ENCODE measurements around the gene GCKR. TPM values are rescaled to one million over a fixed set of nuclear protein-coding genes. Genes with fewer than 3 reads are reported as not detected.
A peak's percentile ranks its signal among the peaks of the same experiment; 100 is the strongest.

GCKR gene
- total and polyA plus RNA-seq, 2 of the 13 experiments (the other 11 are each of a cell fraction or from before 2014, with no cell fraction given) = 15.2 to 48.3 TPM

- TF ChIP-seq, protein P1, sequence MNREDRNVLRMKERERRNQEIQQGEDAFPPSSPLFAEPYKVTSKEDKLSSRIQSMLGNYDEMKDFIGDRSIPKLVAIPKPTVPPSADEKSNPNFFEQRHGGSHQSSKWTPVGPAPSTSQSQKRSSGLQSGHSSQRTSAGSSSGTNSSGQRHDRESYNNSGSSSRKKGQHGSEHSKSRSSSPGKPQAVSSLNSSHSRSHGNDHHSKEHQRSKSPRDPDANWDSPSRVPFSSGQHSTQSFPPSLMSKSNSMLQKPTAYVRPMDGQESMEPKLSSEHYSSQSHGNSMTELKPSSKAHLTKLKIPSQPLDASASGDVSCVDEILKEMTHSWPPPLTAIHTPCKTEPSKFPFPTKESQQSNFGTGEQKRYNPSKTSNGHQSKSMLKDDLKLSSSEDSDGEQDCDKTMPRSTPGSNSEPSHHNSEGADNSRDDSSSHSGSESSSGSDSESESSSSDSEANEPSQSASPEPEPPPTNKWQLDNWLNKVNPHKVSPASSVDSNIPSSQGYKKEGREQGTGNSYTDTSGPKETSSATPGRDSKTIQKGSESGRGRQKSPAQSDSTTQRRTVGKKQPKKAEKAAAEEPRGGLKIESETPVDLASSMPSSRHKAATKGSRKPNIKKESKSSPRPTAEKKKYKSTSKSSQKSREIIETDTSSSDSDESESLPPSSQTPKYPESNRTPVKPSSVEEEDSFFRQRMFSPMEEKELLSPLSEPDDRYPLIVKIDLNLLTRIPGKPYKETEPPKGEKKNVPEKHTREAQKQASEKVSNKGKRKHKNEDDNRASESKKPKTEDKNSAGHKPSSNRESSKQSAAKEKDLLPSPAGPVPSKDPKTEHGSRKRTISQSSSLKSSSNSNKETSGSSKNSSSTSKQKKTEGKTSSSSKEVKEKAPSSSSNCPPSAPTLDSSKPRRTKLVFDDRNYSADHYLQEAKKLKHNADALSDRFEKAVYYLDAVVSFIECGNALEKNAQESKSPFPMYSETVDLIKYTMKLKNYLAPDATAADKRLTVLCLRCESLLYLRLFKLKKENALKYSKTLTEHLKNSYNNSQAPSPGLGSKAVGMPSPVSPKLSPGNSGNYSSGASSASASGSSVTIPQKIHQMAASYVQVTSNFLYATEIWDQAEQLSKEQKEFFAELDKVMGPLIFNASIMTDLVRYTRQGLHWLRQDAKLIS (CRISPR knock-in tag; IDR thresholded peaks at IDR 0.05) = no peak
- TF ChIP-seq CREB1 (IDR thresholded peaks at IDR 0.05) (peak; percentile 98), CREB1 (CRISPR knock-in tag; IDR thresholded peaks at IDR 0.05) (peak; percentile 97), ZNF75D (CRISPR knock-in tag; IDR thresholded peaks at IDR 0.05; ENCODE audit: borderline replicate concordance) (no peak), SKI (IDR thresholded peaks at IDR 0.05; ENCODE audit: partially characterized antibody) (peak; percentile 79), ZNF598 (CRISPR knock-in tag; IDR thresholded peaks at IDR 0.05; ENCODE audit: borderline replicate concordance) (peak; percentile 96), SIX1 (CRISPR knock-in tag; IDR thresholded peaks at IDR 0.05; ENCODE audit: borderline replicate concordance) (no peak), KDM2A (CRISPR knock-in tag; IDR thresholded peaks at IDR 0.05; ENCODE audit: borderline replicate concordance, low read depth) (peak; percentile 91; the same call in 1 of the 2 replicates), ZNF451 (CRISPR knock-in tag; IDR thresholded peaks at IDR 0.05) (peak; percentile 81; the same call in 1 of the 2 replicates), PHF20 (CRISPR knock-in tag; IDR thresholded peaks at IDR 0.05) (peak; percentile 82), ZNF337 (CRISPR knock-in tag; IDR thresholded peaks at IDR 0.05; ENCODE audit: borderline replicate concordance, low read depth) (no peak), ZNF362 (CRISPR knock-in tag; IDR thresholded peaks at IDR 0.05; ENCODE audit: borderline replicate concordance) (no peak), ZNF614 (CRISPR knock-in tag; IDR thresholded peaks at IDR 0.05; ENCODE audit: borderline replicate concordance) (peak; percentile 93; the same call in 1 of the 2 replicates), ATF1 (CRISPR knock-in tag; IDR thresholded peaks at IDR 0.05) (peak; percentile 95), ZNF766 (CRISPR knock-in tag; IDR thresholded peaks at IDR 0.05; ENCODE audit: borderline replicate concordance) (no peak), ZSCAN22 (CRISPR knock-in tag; IDR thresholded peaks at IDR 0.05) (no peak)
- TF ChIP-seq, protein P2, sequence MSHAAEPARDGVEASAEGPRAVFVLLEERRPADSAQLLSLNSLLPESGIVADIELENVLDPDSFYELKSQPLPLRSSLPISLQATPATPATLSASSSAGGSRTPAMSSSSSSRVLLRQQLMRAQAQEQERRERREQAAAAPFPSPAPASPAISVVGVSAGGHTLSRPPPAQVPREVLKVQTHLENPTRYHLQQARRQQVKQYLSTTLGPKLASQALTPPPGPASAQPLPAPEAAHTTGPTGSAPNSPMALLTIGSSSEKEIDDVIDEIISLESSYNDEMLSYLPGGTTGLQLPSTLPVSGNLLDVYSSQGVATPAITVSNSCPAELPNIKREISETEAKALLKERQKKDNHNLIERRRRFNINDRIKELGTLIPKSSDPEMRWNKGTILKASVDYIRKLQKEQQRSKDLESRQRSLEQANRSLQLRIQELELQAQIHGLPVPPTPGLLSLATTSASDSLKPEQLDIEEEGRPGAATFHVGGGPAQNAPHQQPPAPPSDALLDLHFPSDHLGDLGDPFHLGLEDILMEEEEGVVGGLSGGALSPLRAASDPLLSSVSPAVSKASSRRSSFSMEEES (CRISPR knock-in tag; IDR thresholded peaks at IDR 0.05) = peak; percentile 45; the same call in 1 of the 2 replicates
- TF ChIP-seq, protein P3, sequence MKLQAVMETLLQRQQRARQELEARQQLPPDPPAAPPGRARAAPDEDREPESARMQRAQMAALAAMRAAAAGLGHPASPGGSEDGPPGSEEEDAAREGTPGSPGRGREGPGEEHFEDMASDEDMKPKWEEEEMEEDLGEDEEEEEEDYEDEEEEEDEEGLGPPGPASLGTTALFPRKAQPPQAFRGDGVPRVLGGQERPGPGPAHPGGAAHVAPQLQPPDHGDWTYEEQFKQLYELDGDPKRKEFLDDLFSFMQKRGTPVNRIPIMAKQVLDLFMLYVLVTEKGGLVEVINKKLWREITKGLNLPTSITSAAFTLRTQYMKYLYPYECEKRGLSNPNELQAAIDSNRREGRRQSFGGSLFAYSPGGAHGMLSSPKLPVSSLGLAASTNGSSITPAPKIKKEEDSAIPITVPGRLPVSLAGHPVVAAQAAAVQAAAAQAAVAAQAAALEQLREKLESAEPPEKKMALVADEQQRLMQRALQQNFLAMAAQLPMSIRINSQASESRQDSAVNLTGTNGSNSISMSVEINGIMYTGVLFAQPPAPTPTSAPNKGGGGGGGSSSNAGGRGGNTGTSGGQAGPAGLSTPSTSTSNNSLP (IDR thresholded peaks at IDR 0.05; ENCODE audit: low read depth, low read length) = no peak
- TF ChIP-seq, protein P4, sequence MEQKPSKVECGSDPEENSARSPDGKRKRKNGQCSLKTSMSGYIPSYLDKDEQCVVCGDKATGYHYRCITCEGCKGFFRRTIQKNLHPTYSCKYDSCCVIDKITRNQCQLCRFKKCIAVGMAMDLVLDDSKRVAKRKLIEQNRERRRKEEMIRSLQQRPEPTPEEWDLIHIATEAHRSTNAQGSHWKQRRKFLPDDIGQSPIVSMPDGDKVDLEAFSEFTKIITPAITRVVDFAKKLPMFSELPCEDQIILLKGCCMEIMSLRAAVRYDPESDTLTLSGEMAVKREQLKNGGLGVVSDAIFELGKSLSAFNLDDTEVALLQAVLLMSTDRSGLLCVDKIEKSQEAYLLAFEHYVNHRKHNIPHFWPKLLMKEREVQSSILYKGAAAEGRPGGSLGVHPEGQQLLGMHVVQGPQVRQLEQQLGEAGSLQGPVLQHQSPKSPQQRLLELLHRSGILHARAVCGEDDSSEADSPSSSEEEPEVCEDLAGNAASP (CRISPR knock-in tag; IDR thresholded peaks at IDR 0.05; ENCODE audit: borderline replicate concordance) = peak; percentile 20; the same call in 1 of the 2 replicates
Observed at GRCh38 chr2:27489498-27490397, 6.9 kb upstream of the GCKR start, which contains the start of gene IFT172 (continued).

All from HepG2 (cell line).